H1 (cell line): ENCODE data around the gene ZNF154. TPM values are rescaled to one million over a fixed set of nuclear protein-coding genes. Genes with fewer than 3 reads are reported as not detected.

Source experiments
- BACH1 ChIP-seq: IDR thresholded peaks from 2 replicates; pipeline ENCODE4 v1.6.1; 2012; ENCODE audit warnings: low read length, improper control_type of control experiment
- BRCA1 ChIP-seq: IDR thresholded peaks from 2 replicates; pipeline ENCODE4 v1.6.1; 2012; ENCODE audit warnings: low read depth, low read length, improper control_type of control experiment
- CEBPB ChIP-seq: IDR thresholded peaks from 2 replicates; pipeline ENCODE4 v1.6.1; 2012; ENCODE audit warnings: low read depth, low read length
- CREB1 ChIP-seq: IDR thresholded peaks from 2 replicates; pipeline ENCODE4 v1.6.1; 2012; ENCODE audit warnings: inconsistent platforms
- EGR1 ChIP-seq: IDR thresholded peaks from 2 replicates; pipeline ENCODE4 v1.6.1; 2011; ENCODE audit warnings: low read depth, low read length, borderline replicate concordance
- EZH2 ChIP-seq: fragments of 200-600 bp; sonication (generic); IDR thresholded peaks from 2 replicates; pipeline ENCODE4 v1.7.1; 2012; ENCODE audit warnings: low read depth, mild to moderate bottlenecking, moderate library complexity, low read length, inconsistent platforms; ENCODE audit not compliant: severe bottlenecking
- FOSL1 ChIP-seq: IDR thresholded peaks from 2 replicates; pipeline ENCODE4 v1.6.1; 2011; ENCODE audit warnings: mild to moderate bottlenecking, low read depth, low read length, moderate library complexity; ENCODE audit not compliant: insufficient read depth
- GTF2F1 ChIP-seq: IDR thresholded peaks from 2 replicates; pipeline ENCODE4 v1.6.1; 2012; ENCODE audit warnings: low read depth, low read length, improper control_type of control experiment, borderline replicate concordance
- HDAC6 ChIP-seq: IDR thresholded peaks from one replicate; pipeline ENCODE4 v1.7.1; 2012; ENCODE audit warnings: low read depth, mild to moderate bottlenecking, inconsistent platforms, low read length, moderate library complexity
- KDM1A ChIP-seq: fragments of 200-600, 300-600 bp; sonication (generic); IDR thresholded peaks from 2 replicates; pipeline ENCODE4 v1.7.1; 2016; ENCODE audit warnings: mild to moderate bottlenecking, low read length, borderline replicate concordance
- KDM5A ChIP-seq: fragments of 200-600 bp; IDR thresholded peaks from 2 replicates; pipeline ENCODE4 v1.7.1; 2012; ENCODE audit warnings: mild to moderate bottlenecking, low read length, inconsistent platforms, mixed read lengths
- POLR2AphosphoS5 ChIP-seq: IDR thresholded peaks from 2 replicates; pipeline ENCODE4 v1.6.1; 2011; ENCODE audit warnings: low read depth, low read length
- POU5F1 ChIP-seq: IDR thresholded peaks from 2 replicates; pipeline ENCODE4 v1.6.1; 2011; ENCODE audit warnings: low read depth, mild to moderate bottlenecking, low read length, moderate library complexity
- RFX5 ChIP-seq: IDR thresholded peaks from 2 replicates; pipeline ENCODE4 v1.6.1; 2011; ENCODE audit warnings: low read depth, low read length, improper control_type of control experiment, borderline replicate concordance
- SP1 ChIP-seq: IDR thresholded peaks from 2 replicates; pipeline ENCODE4 v1.6.1; 2011; ENCODE audit warnings: low read depth, low read length
- SP4 ChIP-seq: IDR thresholded peaks from 2 replicates; pipeline ENCODE4 v1.6.1; 2012; ENCODE audit warnings: low read length, inconsistent platforms
- SRF ChIP-seq: IDR thresholded peaks from 2 replicates; pipeline ENCODE4 v1.6.1; 2011; ENCODE audit warnings: mild to moderate bottlenecking, low read depth, low read length, moderate library complexity
- SUZ12 ChIP-seq: fragments of 200-600 bp; sonication (generic); IDR thresholded peaks from 2 replicates; pipeline ENCODE4 v1.6.1; 2012; ENCODE audit warnings: mild to moderate bottlenecking, inconsistent platforms, low read length, moderate library complexity, mixed read lengths
- TAF1 ChIP-seq: IDR thresholded peaks from 2 replicates; pipeline ENCODE4 v1.6.1; 2011; ENCODE audit warnings: mild to moderate bottlenecking, low read depth, low read length
- TEAD4 ChIP-seq: IDR thresholded peaks from 2 replicates; pipeline ENCODE4 v1.6.1; 2012; ENCODE audit warnings: low read depth, low read length, inconsistent platforms, mixed read lengths
- YY1 ChIP-seq: IDR thresholded peaks from 2 replicates; pipeline ENCODE4 v1.6.1; 2011; ENCODE audit warnings: low read depth, mild to moderate bottlenecking, low read length
- ZNF274 ChIP-seq: IDR thresholded peaks from 2 replicates; pipeline ENCODE4 v1.7.0; 2012; ENCODE audit warnings: low read length, borderline replicate concordance; ENCODE audit errors: extremely low read depth
- polyA plus RNA-seq, 7 experiments: library from polyadenylated mRNA; depleted of rRNA in 3 of 7; stranded (reverse) in 5 of 7; unstranded in 2 of 7; fragments of >200 nt in 5 of 7; fragments of 200-250 nt in 2 of 7; gene quantifications; 1 replicate in 5 of 7; 2 replicates in 1 of 7; 4 replicates in 1 of 7; pipeline versions ENCODE4 v1.2.1 to v1.2.3, GENCODE V29; 2011 to 2013; ENCODE audit warnings: missing spikeins in 2 of 7, mixed read lengths in 2 of 7
- total RNA-seq: library from RNA; stranded (reverse); fragmentation: NEBNext Ultra II Directional; extraction: Animal tissue kit (Norgen Biotek cat#: 25700); gene quantifications from 2 replicates; pipeline ENCODE4 v1.2.1, GENCODE V29; 2021
- TF ChIP-seq, protein P1 (sequence below): IDR thresholded peaks from 2 replicates; pipeline ENCODE4 v1.6.1; 2012; ENCODE audit warnings: inconsistent platforms
- TF ChIP-seq, protein P2 (sequence below): IDR thresholded peaks from 2 replicates; pipeline ENCODE4 v1.6.1; 2012; ENCODE audit warnings: low read length, inconsistent platforms

The ZNF154 gene
- total and polyA plus RNA-seq, 2 of the 8 experiments (the other 6 are each of a cell fraction or from before 2014, with no cell fraction given): 5.3 to 11.6 TPM

DNA sequence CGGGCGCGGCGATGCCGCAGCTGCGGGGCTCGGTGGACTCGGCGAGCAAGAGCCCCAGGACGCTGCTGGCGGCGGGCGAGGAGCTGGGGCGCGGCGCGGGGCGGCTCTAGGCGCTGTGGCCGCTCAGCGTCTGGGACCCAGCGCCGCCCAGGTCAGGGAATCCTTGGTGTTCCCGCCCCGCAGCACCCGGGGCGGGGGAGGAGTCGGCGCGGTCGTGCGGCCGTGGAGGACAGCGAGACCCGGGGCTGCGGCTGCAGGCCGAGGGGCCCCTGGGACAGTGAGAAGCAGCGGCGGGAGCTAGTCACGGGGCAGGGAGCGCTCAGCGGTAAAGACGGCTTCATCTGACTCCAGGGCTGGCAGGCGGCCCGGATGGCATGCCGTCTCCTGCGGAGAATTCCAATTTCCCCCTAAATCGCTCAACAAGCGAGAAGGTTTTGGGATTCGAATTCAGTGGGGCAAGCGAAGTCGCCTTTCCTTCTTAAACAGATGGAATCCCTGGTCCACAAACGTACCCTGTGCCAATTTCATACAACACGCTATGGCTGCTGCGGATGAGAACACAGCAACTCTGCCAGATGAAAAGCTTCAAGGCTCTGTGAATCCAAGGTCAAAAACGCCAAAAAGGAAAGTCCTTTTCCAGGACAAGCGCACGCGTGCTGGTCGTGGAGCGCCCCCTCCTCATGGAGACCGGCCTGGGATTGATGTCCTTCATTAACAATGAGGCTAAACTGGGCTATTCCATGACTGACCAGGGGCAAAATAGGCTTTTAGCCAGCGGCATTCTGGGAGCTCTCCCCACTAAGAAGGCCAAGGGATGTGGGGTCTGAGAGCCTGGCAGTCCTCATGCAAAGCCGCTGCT, 44.5 kb downstream of the ZNF154 start (continued):
- TF ChIP-seq EGR1 (no peak), TAF1 (0 out of 2 replicates have a peak, but pooled peaks have one; percentile 65), BACH1 (peak; percentile 33; the same call in 1 of the 2 replicates), SRF (no peak), RFX5 (no peak), FOSL1 (no peak), TEAD4 (no peak), SP1 (no peak), YY1 (0 out of 2 replicates have a peak, but pooled peaks have one; percentile 6), GTF2F1 (no peak), KDM5A (no peak), HDAC6 (no peak), BRCA1 (no peak), ZNF274 (no peak), POU5F1 (no peak), SUZ12 (peak; percentile 52; the same call in 1 of the 2 replicates), POLR2AphosphoS5 (peak; percentile 12; the same call in 1 of the 2 replicates), EZH2 (peak; percentile 25), CREB1 (no peak), SP4 (no peak), CEBPB (no peak), KDM1A (no peak)
- TF ChIP-seq, protein P1, sequence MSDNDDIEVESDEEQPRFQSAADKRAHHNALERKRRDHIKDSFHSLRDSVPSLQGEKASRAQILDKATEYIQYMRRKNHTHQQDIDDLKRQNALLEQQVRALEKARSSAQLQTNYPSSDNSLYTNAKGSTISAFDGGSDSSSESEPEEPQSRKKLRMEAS: peak; percentile 57
- TF ChIP-seq, protein P2, sequence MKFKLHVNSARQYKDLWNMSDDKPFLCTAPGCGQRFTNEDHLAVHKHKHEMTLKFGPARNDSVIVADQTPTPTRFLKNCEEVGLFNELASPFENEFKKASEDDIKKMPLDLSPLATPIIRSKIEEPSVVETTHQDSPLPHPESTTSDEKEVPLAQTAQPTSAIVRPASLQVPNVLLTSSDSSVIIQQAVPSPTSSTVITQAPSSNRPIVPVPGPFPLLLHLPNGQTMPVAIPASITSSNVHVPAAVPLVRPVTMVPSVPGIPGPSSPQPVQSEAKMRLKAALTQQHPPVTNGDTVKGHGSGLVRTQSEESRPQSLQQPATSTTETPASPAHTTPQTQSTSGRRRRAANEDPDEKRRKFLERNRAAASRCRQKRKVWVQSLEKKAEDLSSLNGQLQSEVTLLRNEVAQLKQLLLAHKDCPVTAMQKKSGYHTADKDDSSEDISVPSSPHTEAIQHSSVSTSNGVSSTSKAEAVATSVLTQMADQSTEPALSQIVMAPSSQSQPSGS: no peak
